ENCODE data around the gene IL1RN. TPM values are rescaled to one million over a fixed set of nuclear protein-coding genes. Genes with fewer than 3 reads are reported as not detected.

Gene IL1RN
- total and polyA plus RNA-seq, 2 of the 8 experiments (the other 6 are each of a cell fraction or from before 2014, with no cell fraction given) = not detected

DNA sequence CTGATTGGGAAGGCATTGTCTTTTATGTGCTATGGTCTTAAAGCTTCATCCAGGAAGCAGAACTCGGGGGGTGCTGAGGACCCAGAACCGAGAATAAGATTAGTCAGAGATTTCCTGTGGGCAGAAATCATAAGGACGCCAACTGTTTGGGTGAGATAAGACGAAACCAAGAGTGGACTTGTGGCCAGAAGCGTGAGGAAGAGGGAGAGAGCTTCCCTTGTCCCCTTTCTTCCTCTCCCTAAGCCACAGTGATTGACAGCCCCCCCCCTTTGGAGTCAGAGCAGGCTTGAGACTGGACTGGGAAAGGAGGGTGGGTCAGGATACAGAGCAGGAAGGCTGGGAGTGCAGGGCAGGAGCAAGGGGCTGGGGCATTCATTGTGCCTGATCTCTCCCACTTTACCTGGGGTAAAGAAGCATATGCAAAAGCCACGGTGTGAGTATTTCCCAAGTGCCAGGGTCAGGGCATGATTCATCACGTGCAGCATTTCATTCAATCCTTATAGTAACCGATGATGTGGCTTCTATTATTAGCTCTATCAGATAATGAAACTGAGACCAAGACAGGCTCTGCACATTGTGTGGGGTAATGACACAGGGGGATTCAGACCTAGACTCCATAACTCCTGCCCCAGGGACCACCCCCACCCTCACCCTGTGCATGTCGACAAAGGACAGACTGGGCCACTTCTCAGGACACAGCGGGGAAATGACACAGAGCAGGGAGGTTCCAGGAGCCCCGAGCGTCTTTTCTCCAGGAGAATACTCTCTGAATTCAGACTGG lies 3.0 kb upstream of the IL1RN start (continued):
- no peak for TF ChIP-seq ATF2 (IDR thresholded peaks at IDR 0.05; ENCODE audit: low read length)

Measured in H1 (cell line).